ENCODE results near the gene KPNB1. TPM values are rescaled to one million over a fixed set of nuclear protein-coding genes. Genes with fewer than 3 reads are reported as not detected.

KPNB1 gene
- total RNA-seq, 1 donor from 2014 or later: 491 TPM

DNA sequence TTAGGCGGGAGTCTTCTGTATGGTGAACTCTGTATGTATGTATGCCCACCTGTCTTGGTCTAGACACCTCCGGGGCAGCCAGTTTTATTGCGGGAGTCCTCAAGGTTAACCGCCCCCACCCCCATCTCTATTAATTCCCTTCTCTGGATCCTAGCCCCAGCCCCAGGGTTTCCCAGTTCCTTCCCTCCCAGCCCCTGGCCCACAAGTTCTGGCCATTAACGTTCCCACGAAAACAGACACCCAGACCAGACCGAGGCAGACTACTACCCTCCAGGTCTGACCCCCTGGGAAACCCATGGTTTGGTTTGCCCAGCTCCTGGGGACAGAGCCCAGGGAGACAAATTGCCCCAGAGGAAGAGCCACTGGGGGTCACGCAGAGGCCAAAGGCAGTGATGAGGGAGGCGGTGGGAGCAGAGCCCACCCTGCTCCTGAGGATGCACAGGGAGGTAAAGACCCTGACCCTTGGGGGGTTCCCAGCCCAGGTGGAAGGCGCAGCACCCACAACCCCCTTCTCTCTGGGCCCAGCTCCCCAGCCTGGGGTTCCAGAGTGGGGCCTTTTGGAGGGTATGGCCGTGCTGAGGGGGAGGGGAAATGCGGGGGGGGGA, 52.8 kb downstream of the KPNB1 start:
- H3K4me1 ChIP-seq (ENCODE audit: insufficient read depth, low read length): peaks cover 8% of the 10 kb centered on the region
- H3K27me3 ChIP-seq (ENCODE audit: insufficient read depth, low read length): peaks cover 21% of the 10 kb centered on the region
- H3K36me3 Mint-ChIP-seq (ENCODE audit: low read depth, unreplicated experiment): peaks cover 18% of the 10 kb centered on the region
- H3K4me3 Mint-ChIP-seq (ENCODE audit: unreplicated experiment): no peak overlapping the region
- H3K27ac ChIP-seq (ENCODE audit: low read depth, low read length): no peak overlapping the region
- H3K27me3 Mint-ChIP-seq (ENCODE audit: low read depth, unreplicated experiment): no peaks in the 10 kb centered on the region
- no peaks in the 10 kb centered on the region for H3K9me3 Mint-ChIP-seq (ENCODE audit: unreplicated experiment)
- no peaks in the 10 kb centered on the region for H3K79me2 ChIP-seq (ENCODE audit: insufficient read depth, low read length)
- DNase-seq (ENCODE audit: low read depth) (no peak), FAIRE-seq (no peak)
- H3K4me2 ChIP-seq (ENCODE audit: low read length): no peak overlapping the region
- TF ChIP-seq EZH2 (IDR thresholded peaks at IDR 0.05; ENCODE audit: insufficient read depth, low read length): no peak
- TF ChIP-seq, protein P1, sequence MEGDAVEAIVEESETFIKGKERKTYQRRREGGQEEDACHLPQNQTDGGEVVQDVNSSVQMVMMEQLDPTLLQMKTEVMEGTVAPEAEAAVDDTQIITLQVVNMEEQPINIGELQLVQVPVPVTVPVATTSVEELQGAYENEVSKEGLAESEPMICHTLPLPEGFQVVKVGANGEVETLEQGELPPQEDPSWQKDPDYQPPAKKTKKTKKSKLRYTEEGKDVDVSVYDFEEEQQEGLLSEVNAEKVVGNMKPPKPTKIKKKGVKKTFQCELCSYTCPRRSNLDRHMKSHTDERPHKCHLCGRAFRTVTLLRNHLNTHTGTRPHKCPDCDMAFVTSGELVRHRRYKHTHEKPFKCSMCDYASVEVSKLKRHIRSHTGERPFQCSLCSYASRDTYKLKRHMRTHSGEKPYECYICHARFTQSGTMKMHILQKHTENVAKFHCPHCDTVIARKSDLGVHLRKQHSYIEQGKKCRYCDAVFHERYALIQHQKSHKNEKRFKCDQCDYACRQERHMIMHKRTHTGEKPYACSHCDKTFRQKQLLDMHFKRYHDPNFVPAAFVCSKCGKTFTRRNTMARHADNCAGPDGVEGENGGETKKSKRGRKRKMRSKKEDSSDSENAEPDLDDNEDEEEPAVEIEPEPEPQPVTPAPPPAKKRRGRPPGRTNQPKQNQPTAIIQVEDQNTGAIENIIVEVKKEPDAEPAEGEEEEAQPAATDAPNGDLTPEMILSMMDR (IDR thresholded peaks at IDR 0.05; ENCODE audit: insufficient read depth, low read depth, low read length): no peak
- no peaks in the 10 kb centered on the region for H3K36me3 ChIP-seq (ENCODE audit: insufficient read depth, low read length)
- H4K20me1 ChIP-seq (ENCODE audit: insufficient read depth, low read length): peaks cover 60% of the 10 kb centered on the region
- peak overlapping the region; percentile 53 for H3K27ac Mint-ChIP-seq (ENCODE audit: unreplicated experiment)
- H3K9ac ChIP-seq (ENCODE audit: low read length): no peak overlapping the region
- no peak overlapping the region for H3K4me3 ChIP-seq (ENCODE audit: insufficient read depth, low read depth, low read length)
- no peaks in the 10 kb centered on the region for H3K9me3 ChIP-seq (ENCODE audit: insufficient read depth, low read depth, low read length)
- peaks cover 14% of the 10 kb centered on the region for H3K4me1 Mint-ChIP-seq (ENCODE audit: low read depth, unreplicated experiment)
- H2AFZ ChIP-seq (ENCODE audit: low read depth, low read length): no peak overlapping the region

- Histone ChIP-seq H4K20me1 (ENCODE audit: insufficient read depth, low read length) (peaks cover 61% of the 10 kb centered on the region), H3K9me3 (ENCODE audit: insufficient read depth, low read depth, low read length) (no peaks in the 10 kb centered on the region), H3K4me2 (ENCODE audit: low read length) (no peak overlapping the region), H3K27ac (ENCODE audit: low read depth, low read length) (no peak overlapping the region), H3K4me3 (ENCODE audit: insufficient read depth, low read depth, low read length) (no peak overlapping the region), H3K9ac (ENCODE audit: low read length) (no peak overlapping the region), H3K27me3 (ENCODE audit: insufficient read depth, low read length) (peaks cover 27% of the 10 kb centered on the region), H3K4me1 (ENCODE audit: insufficient read depth, low read length) (peaks cover 8% of the 10 kb centered on the region), H2AFZ (ENCODE audit: low read depth, low read length) (no peak overlapping the region), H3K79me2 (ENCODE audit: insufficient read depth, low read length) (no peaks in the 10 kb centered on the region), H3K36me3 (ENCODE audit: insufficient read depth, low read length) (no peaks in the 10 kb centered on the region)
- TF ChIP-seq, protein P1 (IDR thresholded peaks at IDR 0.05; ENCODE audit: insufficient read depth, low read depth, low read length): no peak
- no peak for TF ChIP-seq EZH2 (IDR thresholded peaks at IDR 0.05; ENCODE audit: insufficient read depth, low read length)
- Mint-ChIP-seq H3K27me3 (ENCODE audit: low read depth, unreplicated experiment) (no peaks in the 10 kb centered on the region), H3K36me3 (ENCODE audit: low read depth, unreplicated experiment) (peaks cover 21% of the 10 kb centered on the region), H3K27ac (ENCODE audit: unreplicated experiment) (no peak overlapping the region), H3K4me3 (ENCODE audit: unreplicated experiment) (no peak overlapping the region), H3K9me3 (ENCODE audit: unreplicated experiment) (no peaks in the 10 kb centered on the region), H3K4me1 (ENCODE audit: low read depth, unreplicated experiment) (peaks cover 15% of the 10 kb centered on the region)
- FAIRE-seq: no peak
- no peak for DNase-seq (ENCODE audit: low read depth)
These were observed 53.5 kb downstream of the KPNB1 start for GRCh38 chr17:47703191-47703591.

- Histone ChIP-seq H3K9ac (ENCODE audit: low read length) (no peak overlapping the region), H3K4me2 (ENCODE audit: low read length) (no peak overlapping the region), H3K36me3 (ENCODE audit: insufficient read depth, low read length) (no peaks in the 10 kb centered on the region), H3K9me3 (ENCODE audit: insufficient read depth, low read depth, low read length) (no peaks in the 10 kb centered on the region), H3K79me2 (ENCODE audit: insufficient read depth, low read length) (no peaks in the 10 kb centered on the region), H2AFZ (ENCODE audit: low read depth, low read length) (no peak overlapping the region), H3K4me3 (ENCODE audit: insufficient read depth, low read depth, low read length) (no peak overlapping the region), H3K27ac (ENCODE audit: low read depth, low read length) (no peak overlapping the region), H4K20me1 (ENCODE audit: insufficient read depth, low read length) (peaks cover 57% of the 10 kb centered on the region), H3K4me1 (ENCODE audit: insufficient read depth, low read length) (peaks cover 8% of the 10 kb centered on the region), H3K27me3 (ENCODE audit: insufficient read depth, low read length) (peaks cover 27% of the 10 kb centered on the region)
- FAIRE-seq (no peak), DNase-seq (ENCODE audit: low read depth) (no peak)
- no peak overlapping the region for H3K27ac Mint-ChIP-seq (ENCODE audit: unreplicated experiment)
- H3K9me3 Mint-ChIP-seq (ENCODE audit: unreplicated experiment): no peaks in the 10 kb centered on the region
- TF ChIP-seq EZH2 (IDR thresholded peaks at IDR 0.05; ENCODE audit: insufficient read depth, low read length): no peak
- TF ChIP-seq, protein P1 (IDR thresholded peaks at IDR 0.05; ENCODE audit: insufficient read depth, low read depth, low read length): no peak
- no peak overlapping the region for H3K4me3 Mint-ChIP-seq (ENCODE audit: unreplicated experiment)
- H3K4me1 Mint-ChIP-seq (ENCODE audit: low read depth, unreplicated experiment): peaks cover 15% of the 10 kb centered on the region
- H3K36me3 Mint-ChIP-seq (ENCODE audit: low read depth, unreplicated experiment): peaks cover 21% of the 10 kb centered on the region
- H3K27me3 Mint-ChIP-seq (ENCODE audit: low read depth, unreplicated experiment): no peaks in the 10 kb centered on the region
These were observed 54.0 kb downstream of the KPNB1 start for GRCh38 chr17:47703671-47704070.
